Sigmoid colon (tissue), 7 donors: ENCODE data around the gene UTP15. TPM values are rescaled to one million over a fixed set of nuclear protein-coding genes. Genes with fewer than 3 reads are reported as not detected.
A peak's percentile ranks its signal among the peaks of the same experiment; 100 is the strongest.

Experiments used
- DNase-seq: peaks from one replicate; pipeline ENCODE4 v3.0.0-alpha.2; 2019
- H3K27ac ChIP-seq, 4 donors: fragments of 200-600 bp; sonication (generic); one replicate each; pipeline ENCODE4 v1.5.1; 2016 to 2019; ENCODE audit warnings: mild to moderate bottlenecking in 1 of 4
- H3K27me3 ChIP-seq, 3 donors: fragments of 200-600 bp; sonication (generic); one replicate each; pipeline ENCODE4 v1.5.1; 2019; ENCODE audit warnings: mild to moderate bottlenecking in 1 of 3
- H3K36me3 ChIP-seq, 4 donors: fragments of 200-600 bp; sonication (generic); one replicate each; pipeline ENCODE4 v1.5.1; 2016 to 2019
- H3K4me1 ChIP-seq, 4 donors: fragments of 200-600 bp; sonication (generic); one replicate each; pipeline ENCODE4 v1.5.1; 2017 to 2019
- H3K4me3 ChIP-seq, 4 donors: fragments of 200-600 bp; sonication (generic); one replicate each; pipeline ENCODE4 v1.5.1; 2017 to 2019; ENCODE audit warnings: mild to moderate bottlenecking in 2 of 4, moderate library complexity in 1 of 4
- H3K9me3 ChIP-seq, 4 donors: fragments of 200-600 bp in 3 of 4; sonication (generic) in 3 of 4; one replicate each; pipeline versions ENCODE4 v1.5.1 to v1.6.1; 2013 to 2019
- CTCF ChIP-seq, 4 experiments: fragments of 450-650 bp in 3 of 4; fragments of 200-600 bp in 1 of 4; IDR thresholded peaks; one replicate each; pipeline ENCODE4 v1.5.1; 2016 to 2019; ENCODE audit warnings: antibody characterized with exemption in 4 of 4, mild to moderate bottlenecking in 3 of 4, moderate library complexity in 2 of 4
- EP300 ChIP-seq, 4 donors: sonication (generic); formaldehyde crosslinking; IDR thresholded peaks; one replicate each; pipeline ENCODE4 v1.6.1; 2017; ENCODE audit warnings: antibody characterized with exemption in 4 of 4
- POLR2A ChIP-seq, 2 donors: fragments of 450-650 bp; IDR thresholded peaks; one replicate each; pipeline ENCODE4 v1.6.1; 2016; ENCODE audit warnings: antibody characterized with exemption in 2 of 2, mild to moderate bottlenecking in 2 of 2, moderate library complexity in 2 of 2
- POLR2AphosphoS5 ChIP-seq, 4 donors: sonication (generic); formaldehyde crosslinking; IDR thresholded peaks; one replicate each; pipeline ENCODE4 v1.6.1; 2017; ENCODE audit warnings: antibody characterized with exemption in 4 of 4
- WGBS, 2 donors: extraction: QIAGEN DNeasy Blood & Tissue Kit; methylation state at CpG; one replicate each; pipeline ENCODE4 v1.1.7; 2013; 5-methylcytosine and 5-hydroxymethylcytosine counted together
- intact Hi-C: fragments of 100-400 bp; cut with DNase I; formaldehyde crosslinking; loops from one replicate; pipeline ENCODE4 v1.15.1; 2023
- polyA plus RNA-seq, 3 donors: library from polyadenylated mRNA; stranded (reverse); fragments of 200-250 nt; gene quantifications; one replicate each; pipeline ENCODE4 v1.2.3, GENCODE V29; 2013
- total RNA-seq, 4 donors: library from RNA; depleted of rRNA; stranded (reverse); fragments of >200 nt; gene quantifications; one replicate each; pipeline ENCODE4 v1.1.0, GENCODE V29; 2016
- donor health status: healthy with polysubstance abuse.
- donor health status: Bipolar disorder and iron deficiency.
- donor health status: healthy.

Gene UTP15
- total and polyA plus RNA-seq, 7 donors, result 2.8 to 27.8 (median 14.4) TPM

GRCh38 chr5:73558950-73559349 lies 6.6 kb upstream of the UTP15 start:
- Histone ChIP-seq H3K36me3 (peaks cover 16 to 89% (median 36%) of the 10 kb centered on the region in 4 donors), H3K4me1 (peaks cover 0 to 10% (median 9%) of the 10 kb centered on the region in 4 donors), H3K27me3 (no peaks in the 10 kb centered on the region), H3K27ac (no peak overlapping the region), H3K9me3 (no peaks in the 10 kb centered on the region), H3K4me3 (no peak overlapping the region)
- DNase-seq, result no peak
- intact Hi-C loops, result no loop called here
- no peak for TF ChIP-seq POLR2AphosphoS5 (IDR thresholded peaks at IDR 0.05)
- TF ChIP-seq POLR2A (IDR thresholded peaks at IDR 0.05), result no peak
- no peak for TF ChIP-seq CTCF (IDR thresholded peaks at IDR 0.05)
- no peak for TF ChIP-seq EP300 (IDR thresholded peaks at IDR 0.05)
- WGBS, 2 donors, result 81 to 91% methylated on average over 1 of the region's 1 CpG

- H3K27ac ChIP-seq, result peak overlapping the region; percentile 93 to 98 (median 96)
- no peak for TF ChIP-seq POLR2A (IDR thresholded peaks at IDR 0.05)
- no peak for TF ChIP-seq POLR2AphosphoS5 (IDR thresholded peaks at IDR 0.05)
- no peak for TF ChIP-seq EP300 (IDR thresholded peaks at IDR 0.05)
- TF ChIP-seq CTCF (IDR thresholded peaks at IDR 0.05), result no peak
- 15 to 37% methylated on average over 3 of the region's 3 CpGs for WGBS, 2 donors
- no peak for DNase-seq
- intact Hi-C loops, result loop anchor here (2.0 kb wide), 1 partner anchor 65 kb away; the partner anchor contains the start of gene BTF3
- no peaks in the 10 kb centered on the region for H3K9me3 ChIP-seq
- H3K36me3 ChIP-seq, result peaks cover 6 to 46% (median 12%) of the 10 kb centered on the region in 4 donors
- H3K4me3 ChIP-seq, result peak overlapping the region; percentile 83 to 94 (median 88)
- H3K27me3 ChIP-seq, result no peaks in the 10 kb centered on the region
- H3K4me1 ChIP-seq, result peaks cover 0 to 35% (median 29%) of the 10 kb centered on the region in 4 donors
Observed at GRCh38 chr5:73564018-73564417, 1.5 kb upstream of the UTP15 start.

GRCh38 chr5:73564675-73565074 lies 868 bp upstream of the UTP15 start:
- 1 to 2% methylated on average over 9 of the region's 9 CpGs for WGBS, 2 donors
- no peak for DNase-seq

GRCh38 chr5:73565969-73566547 lies 515 bp downstream of the UTP15 start:
- peak overlapping the region; percentile 83 to 94 (median 88) for H3K4me3 ChIP-seq
- intact Hi-C loops, result loop anchor here (2.0 kb wide), 1 partner anchor 67 kb away; the partner anchor contains the start of gene BTF3
- H3K36me3 ChIP-seq, result peaks cover 0 to 46% (median 9%) of the 10 kb centered on the region in 4 donors
- no peaks in the 10 kb centered on the region for H3K27me3 ChIP-seq
- TF ChIP-seq POLR2AphosphoS5 (IDR thresholded peaks at IDR 0.05) (no peak), POLR2A (IDR thresholded peaks at IDR 0.05) (no peak), EP300 (IDR thresholded peaks at IDR 0.05) (no peak), CTCF (IDR thresholded peaks at IDR 0.05) (no peak)
- peak overlapping the region; percentile 93 to 98 (median 96) for H3K27ac ChIP-seq
- peaks cover 0 to 35% (median 29%) of the 10 kb centered on the region in 4 donors for H3K4me1 ChIP-seq
- H3K9me3 ChIP-seq, result no peaks in the 10 kb centered on the region
- 4 to 6% methylated on average over 8 of the region's 8 CpGs for WGBS, 2 donors
- DNase-seq, result no peak

More at GRCh38 chr5:73564675-73565074, 868 bp upstream of the UTP15 start:
- TF ChIP-seq POLR2AphosphoS5 (IDR thresholded peaks at IDR 0.05) (no peak), POLR2A (IDR thresholded peaks at IDR 0.05) (no peak), CTCF (IDR thresholded peaks at IDR 0.05) (no peak), EP300 (IDR thresholded peaks at IDR 0.05) (no peak)
- H3K9me3 ChIP-seq, result no peaks in the 10 kb centered on the region
- intact Hi-C loops, result loop anchor here (2.0 kb wide), 1 partner anchor 66 kb away; the partner anchor contains the start of gene BTF3
- H3K27ac ChIP-seq, result peak overlapping the region; percentile 93 to 98 (median 96)
- H3K4me3 ChIP-seq, result peak overlapping the region; percentile 83 to 94 (median 88)
- peaks cover 0 to 35% (median 29%) of the 10 kb centered on the region in 4 donors for H3K4me1 ChIP-seq
- peaks cover 6 to 46% (median 12%) of the 10 kb centered on the region in 4 donors for H3K36me3 ChIP-seq
- no peaks in the 10 kb centered on the region for H3K27me3 ChIP-seq
